ENCODE results near the gene KCNH4.

DNA sequence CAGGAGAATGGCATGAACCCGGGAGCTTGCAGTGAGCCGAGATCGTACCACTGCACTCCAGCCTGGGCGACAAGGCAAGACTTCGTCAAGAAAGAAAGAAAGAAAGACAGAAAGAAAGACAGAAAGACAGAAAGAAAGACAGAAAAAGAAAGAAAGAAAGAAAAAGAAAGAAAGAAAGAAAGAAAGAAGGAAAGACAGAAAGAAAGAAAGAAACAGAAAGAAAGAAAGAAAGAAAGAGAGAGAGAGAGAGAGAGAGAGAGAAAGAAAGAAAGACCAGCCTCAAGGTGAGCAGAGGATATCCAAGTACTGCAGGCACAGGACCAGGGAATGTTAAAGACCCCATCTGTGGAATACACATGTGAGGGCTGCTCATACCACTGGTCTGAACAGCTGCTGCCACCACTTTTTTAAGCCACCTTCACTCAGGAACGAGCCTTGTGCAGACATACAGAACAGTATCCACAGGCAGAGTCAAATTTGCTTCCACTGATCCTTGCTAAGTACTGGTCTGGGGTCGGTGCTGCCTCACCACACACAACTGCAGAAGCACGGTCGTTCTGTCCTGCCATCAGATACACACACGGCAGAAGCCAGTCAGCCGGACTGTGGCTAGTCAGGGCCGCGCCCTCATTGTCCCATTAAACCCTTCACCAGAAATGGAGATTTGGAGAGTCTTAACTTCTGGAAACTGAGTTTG is 33.9 kb downstream of the KCNH4 start:
- TF ChIP-seq CTCF (IDR thresholded peaks at IDR 0.05), result no peak
- no peak for TF ChIP-seq POLR2A (IDR thresholded peaks at IDR 0.05)
